Measurements from ENCODE around the gene LYPD1. TPM values are rescaled to one million over a fixed set of nuclear protein-coding genes. Genes with fewer than 3 reads are reported as not detected.
A peak's percentile ranks its signal among the peaks of the same experiment; 100 is the strongest.

The LYPD1 gene
- total RNA-seq, 1 experiment from 2014 or later, result 13.8 TPM

DNA sequence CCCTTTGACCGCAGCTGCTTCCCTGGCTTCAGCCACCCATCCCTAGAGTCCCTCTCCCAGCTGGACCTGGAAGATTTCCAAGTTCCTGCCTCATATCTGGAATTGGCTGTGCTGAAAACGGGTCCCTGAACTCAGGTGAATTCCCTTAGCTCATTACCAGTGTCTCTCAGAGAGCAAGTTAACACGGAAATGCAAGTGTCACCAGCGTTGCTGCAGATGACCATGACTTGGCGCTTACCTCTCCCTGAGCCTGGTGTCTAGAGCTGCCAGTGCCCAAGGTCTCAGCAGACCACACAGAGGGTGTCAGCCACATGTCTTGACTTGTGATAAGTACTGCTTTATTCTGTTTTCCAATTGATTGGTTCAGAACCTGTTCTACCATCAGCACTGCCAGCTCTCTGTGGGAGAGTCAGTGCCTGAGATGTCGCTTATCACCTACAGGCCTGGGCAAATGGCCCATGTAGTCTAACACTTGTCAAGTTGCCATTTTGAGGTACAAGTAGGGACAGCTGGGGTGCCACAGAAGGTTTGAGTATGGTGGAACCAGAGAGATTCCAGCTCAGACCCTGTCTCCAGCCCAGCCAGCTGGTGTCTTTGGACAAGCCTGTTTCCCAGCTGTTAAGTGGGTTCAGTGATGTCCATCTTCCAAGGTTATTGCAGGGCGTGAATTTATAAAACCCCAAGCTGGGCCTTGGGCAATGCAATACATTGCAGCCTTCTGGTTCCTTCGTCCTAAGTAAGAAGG is 48.7 kb downstream of the LYPD1 start:
- POLR2A ChIA-PET (ENCODE audit: low non-redundant PET), result no interaction called here
- intact Hi-C loops (cut with micrococcal nuclease; ENCODE audit: unreplicated experiment), result no loop called here
- Histone ChIP-seq H3K9me3 (ENCODE audit: low read depth, low read length, poor library complexity, severe bottlenecking) (no peaks in the 10 kb centered on the region), H3K4me3 (ENCODE audit: low read depth, low read length, poor library complexity, severe bottlenecking) (no peak overlapping the region), H3K4me1 (ENCODE audit: insufficient read depth, low read length, poor library complexity, severe bottlenecking) (no peaks in the 10 kb centered on the region), H3K27me3 (replicated peaks; ENCODE audit: insufficient read depth, low read depth, low read length, poor library complexity) (no peaks in the 10 kb centered on the region), H3K27ac (ENCODE audit: low read depth, low read length, poor library complexity, severe bottlenecking) (no peak overlapping the region), H3K36me3 (ENCODE audit: insufficient read depth, low read length, poor library complexity, severe bottlenecking) (no peaks in the 10 kb centered on the region)
- BruUV-seq (replicated peaks), result no TSS peak
- CTCF ChIA-PET, result no interaction called here
- TF ChIP-seq, protein P1, sequence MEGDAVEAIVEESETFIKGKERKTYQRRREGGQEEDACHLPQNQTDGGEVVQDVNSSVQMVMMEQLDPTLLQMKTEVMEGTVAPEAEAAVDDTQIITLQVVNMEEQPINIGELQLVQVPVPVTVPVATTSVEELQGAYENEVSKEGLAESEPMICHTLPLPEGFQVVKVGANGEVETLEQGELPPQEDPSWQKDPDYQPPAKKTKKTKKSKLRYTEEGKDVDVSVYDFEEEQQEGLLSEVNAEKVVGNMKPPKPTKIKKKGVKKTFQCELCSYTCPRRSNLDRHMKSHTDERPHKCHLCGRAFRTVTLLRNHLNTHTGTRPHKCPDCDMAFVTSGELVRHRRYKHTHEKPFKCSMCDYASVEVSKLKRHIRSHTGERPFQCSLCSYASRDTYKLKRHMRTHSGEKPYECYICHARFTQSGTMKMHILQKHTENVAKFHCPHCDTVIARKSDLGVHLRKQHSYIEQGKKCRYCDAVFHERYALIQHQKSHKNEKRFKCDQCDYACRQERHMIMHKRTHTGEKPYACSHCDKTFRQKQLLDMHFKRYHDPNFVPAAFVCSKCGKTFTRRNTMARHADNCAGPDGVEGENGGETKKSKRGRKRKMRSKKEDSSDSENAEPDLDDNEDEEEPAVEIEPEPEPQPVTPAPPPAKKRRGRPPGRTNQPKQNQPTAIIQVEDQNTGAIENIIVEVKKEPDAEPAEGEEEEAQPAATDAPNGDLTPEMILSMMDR (conservative IDR thresholded peaks at IDR 0.05; ENCODE audit: low read depth, low read length), result no peak
- no peak for TF ChIP-seq EZH2 (IDR thresholded peaks at IDR 0.05; ENCODE audit: borderline replicate concordance, low read depth, low read length, poor library complexity, severe bottlenecking)
- no peak for DNase-seq (ENCODE audit: low spot score)

GRCh38 chr2:132620115-132620514 is 49.9 kb downstream of the LYPD1 start:
- H3K27me3 ChIP-seq (replicated peaks; ENCODE audit: insufficient read depth, low read depth, low read length, poor library complexity), result no peaks in the 10 kb centered on the region
- H3K4me3 ChIP-seq (ENCODE audit: low read depth, low read length, poor library complexity, severe bottlenecking), result no peak overlapping the region
- H3K36me3 ChIP-seq (ENCODE audit: insufficient read depth, low read length, poor library complexity, severe bottlenecking), result no peaks in the 10 kb centered on the region
- POLR2A ChIA-PET (ENCODE audit: low non-redundant PET), result no interaction called here
- H3K4me1 ChIP-seq (ENCODE audit: insufficient read depth, low read length, poor library complexity, severe bottlenecking), result no peaks in the 10 kb centered on the region
- H3K27ac ChIP-seq (ENCODE audit: low read depth, low read length, poor library complexity, severe bottlenecking), result no peak overlapping the region
- DNase-seq (ENCODE audit: low spot score), result peak; percentile 17
- intact Hi-C loops (cut with micrococcal nuclease; ENCODE audit: unreplicated experiment), result no loop called here
- TF ChIP-seq, protein P1 (conservative IDR thresholded peaks at IDR 0.05; ENCODE audit: low read depth, low read length), result no peak
- TF ChIP-seq EZH2 (IDR thresholded peaks at IDR 0.05; ENCODE audit: borderline replicate concordance, low read depth, low read length, poor library complexity, severe bottlenecking), result no peak
- no peaks in the 10 kb centered on the region for H3K9me3 ChIP-seq (ENCODE audit: low read depth, low read length, poor library complexity, severe bottlenecking)
- BruUV-seq (replicated peaks), result no TSS peak
- CTCF ChIA-PET, result no interaction called here

GRCh38 chr2:132618734-132619133 is 51.3 kb downstream of the LYPD1 start:
- TF ChIP-seq EZH2 (IDR thresholded peaks at IDR 0.05; ENCODE audit: borderline replicate concordance, low read depth, low read length, poor library complexity, severe bottlenecking), result no peak
- TF ChIP-seq, protein P1 (conservative IDR thresholded peaks at IDR 0.05; ENCODE audit: low read depth, low read length), result no peak
- H3K4me1 ChIP-seq (ENCODE audit: insufficient read depth, low read length, poor library complexity, severe bottlenecking), result no peaks in the 10 kb centered on the region
- H3K36me3 ChIP-seq (ENCODE audit: insufficient read depth, low read length, poor library complexity, severe bottlenecking), result no peaks in the 10 kb centered on the region
- intact Hi-C loops (cut with micrococcal nuclease; ENCODE audit: unreplicated experiment), result no loop called here
- BruUV-seq (replicated peaks), result no TSS peak
- no peak overlapping the region for H3K27ac ChIP-seq (ENCODE audit: low read depth, low read length, poor library complexity, severe bottlenecking)
- DNase-seq (ENCODE audit: low spot score), result no peak
- H3K27me3 ChIP-seq (replicated peaks; ENCODE audit: insufficient read depth, low read depth, low read length, poor library complexity), result no peaks in the 10 kb centered on the region
- no peak overlapping the region for H3K4me3 ChIP-seq (ENCODE audit: low read depth, low read length, poor library complexity, severe bottlenecking)
- ChIA-PET POLR2A (ENCODE audit: low non-redundant PET) (no interaction called here), CTCF (no interaction called here)
- H3K9me3 ChIP-seq (ENCODE audit: low read depth, low read length, poor library complexity, severe bottlenecking), result no peaks in the 10 kb centered on the region

Data from A673 (cell line).